Natural killer cell (primary cell): ENCODE results near the gene NLK. TPM values are rescaled to one million over a fixed set of nuclear protein-coding genes. Genes with fewer than 3 reads are reported as not detected.

Experiments
- ATAC-seq, 3 donors: fragments of 150-1000 bp in 2 of 3; fragments of 200-7000 bp in 1 of 3; cut with Tn5 transposase; 1 replicate in 1 of 3; 2 replicates in 2 of 3; pipeline ENCODE4 v1.10.0; 2021; ENCODE audit warnings: mild to moderate bottlenecking in 2 of 3, moderate library complexity in 2 of 3
- DNase-seq, 2 donors: peaks; one replicate each; pipeline versions ENCODE4 v3.0.0 to v3.0.0-alpha.2; 2013 to 2021; ENCODE audit warnings: mixed read lengths in 1 of 2
- H3K27ac ChIP-seq: one replicate; pipeline ENCODE4 v1.5.1; 2013; ENCODE audit warnings: mild to moderate bottlenecking, low read length
- H3K27me3 ChIP-seq: one replicate; pipeline ENCODE4 v1.6.1; 2013; ENCODE audit warnings: low read length; ENCODE audit not compliant: control insufficient read depth, insufficient read depth
- H3K36me3 ChIP-seq: one replicate; pipeline ENCODE4 v1.6.1; 2013; ENCODE audit warnings: low read length; ENCODE audit not compliant: control insufficient read depth, insufficient read depth
- H3K4me1 ChIP-seq: one replicate; pipeline ENCODE4 v1.6.1; 2013; ENCODE audit warnings: low read length; ENCODE audit not compliant: control insufficient read depth, insufficient read depth
- H3K4me3 ChIP-seq: one replicate; pipeline ENCODE4 v1.5.1; 2013; ENCODE audit warnings: low read length
- H3K9me3 ChIP-seq: one replicate; pipeline ENCODE4 v1.6.1; 2013; ENCODE audit warnings: low read length; ENCODE audit not compliant: control insufficient read depth, insufficient read depth
- H3K27ac Mint-ChIP-seq, 2 donors: one replicate each; pipeline ENCODE4 v1.8.0; 2022; ENCODE audit warnings: mild to moderate bottlenecking in 2 of 2, mixed read lengths in 2 of 2, moderate library complexity in 1 of 2
- H3K27me3 Mint-ChIP-seq, 2 donors: one replicate each; pipeline ENCODE4 v1.8.0; 2022; ENCODE audit warnings: low read depth in 2 of 2, mixed read lengths in 2 of 2
- H3K36me3 Mint-ChIP-seq: one replicate; pipeline ENCODE4 v1.8.0; 2022; ENCODE audit warnings: mixed read lengths
- H3K4me1 Mint-ChIP-seq, 2 donors: one replicate each; pipeline ENCODE4 v1.8.0; 2022; ENCODE audit warnings: mixed read lengths in 2 of 2
- H3K4me3 Mint-ChIP-seq: one replicate; pipeline ENCODE4 v1.8.0; 2022; ENCODE audit warnings: mild to moderate bottlenecking, moderate library complexity, mixed read lengths
- H3K9me3 Mint-ChIP-seq, 2 donors: one replicate each; pipeline ENCODE4 v1.8.0; 2022; ENCODE audit warnings: mixed read lengths in 2 of 2
- WGBS: methylation state at CpG from one replicate; pipeline ENCODE4 v1.1.7; 2013; ENCODE audit warnings: missing lambda C conversion rate; ENCODE audit not compliant: insufficient coverage; 5-methylcytosine and 5-hydroxymethylcytosine counted together
- intact Hi-C: fragments of 100-400 bp; cut with micrococcal nuclease; formaldehyde crosslinking; loops from one replicate; pipeline ENCODE4 v1.14.2; 2022
- total RNA-seq, 4 donors: library from RNA; stranded (reverse); fragments of 120-200 nt in 1 of 4; gene quantifications; one replicate each; pipeline versions ENCODE4 v1.2.3 to v1.2.4, GENCODE V29; 2013 to 2022
- TF ChIP-seq, protein P1 (sequence below): fragments of 200-600 bp; IDR thresholded peaks from one replicate; pipeline ENCODE4 v1.8.0; 2022; ENCODE audit warnings: antibody characterized with exemption

NLK gene
- 10 to 100 TPM; 18.3 to 35.6 (median 20.8) TPM for total RNA-seq
- total RNA-seq (2013), result 34.9 TPM

DNA sequence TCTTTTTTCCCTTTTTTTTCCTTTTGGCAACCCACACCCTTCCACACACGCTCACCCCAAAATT is at the start of gene NLK:
NLK (plus strand) TSS at position 21 of the 64 bp plus-strand sequence. CDS start 197 bp downstream, outside the sequence.
- Histone ChIP-seq H3K27ac (peak within 1 kb of the TSS; percentile 63), H3K27me3 (no peaks in the 10 kb centered on the region), H3K36me3 (no peaks in the 10 kb centered on the region), H3K4me1 (peaks cover 18% of the 10 kb centered on the region), H3K9me3 (no peaks in the 10 kb centered on the region), H3K4me3 (peak within 1 kb of the TSS; percentile 74)
- Mint-ChIP-seq H3K27ac (peak within 1 kb of the TSS; percentile 92 to 94), H3K36me3 (no peaks in the 10 kb centered on the region), H3K27me3 (no peaks in the 10 kb centered on the region), H3K9me3 (no peaks in the 10 kb centered on the region), H3K4me1 (peaks cover 65 to 69% of the 10 kb centered on the region in 2 donors), H3K4me3 (peak within 1 kb of the TSS; percentile 93)
- intact Hi-C loops, result no loop called here
- ATAC-seq (no peak), DNase-seq (no peak)
- no CpG with 5 or more reads among the region's 1 CpG for WGBS
- TF ChIP-seq, protein P1, sequence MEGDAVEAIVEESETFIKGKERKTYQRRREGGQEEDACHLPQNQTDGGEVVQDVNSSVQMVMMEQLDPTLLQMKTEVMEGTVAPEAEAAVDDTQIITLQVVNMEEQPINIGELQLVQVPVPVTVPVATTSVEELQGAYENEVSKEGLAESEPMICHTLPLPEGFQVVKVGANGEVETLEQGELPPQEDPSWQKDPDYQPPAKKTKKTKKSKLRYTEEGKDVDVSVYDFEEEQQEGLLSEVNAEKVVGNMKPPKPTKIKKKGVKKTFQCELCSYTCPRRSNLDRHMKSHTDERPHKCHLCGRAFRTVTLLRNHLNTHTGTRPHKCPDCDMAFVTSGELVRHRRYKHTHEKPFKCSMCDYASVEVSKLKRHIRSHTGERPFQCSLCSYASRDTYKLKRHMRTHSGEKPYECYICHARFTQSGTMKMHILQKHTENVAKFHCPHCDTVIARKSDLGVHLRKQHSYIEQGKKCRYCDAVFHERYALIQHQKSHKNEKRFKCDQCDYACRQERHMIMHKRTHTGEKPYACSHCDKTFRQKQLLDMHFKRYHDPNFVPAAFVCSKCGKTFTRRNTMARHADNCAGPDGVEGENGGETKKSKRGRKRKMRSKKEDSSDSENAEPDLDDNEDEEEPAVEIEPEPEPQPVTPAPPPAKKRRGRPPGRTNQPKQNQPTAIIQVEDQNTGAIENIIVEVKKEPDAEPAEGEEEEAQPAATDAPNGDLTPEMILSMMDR, result no peak

DNA sequence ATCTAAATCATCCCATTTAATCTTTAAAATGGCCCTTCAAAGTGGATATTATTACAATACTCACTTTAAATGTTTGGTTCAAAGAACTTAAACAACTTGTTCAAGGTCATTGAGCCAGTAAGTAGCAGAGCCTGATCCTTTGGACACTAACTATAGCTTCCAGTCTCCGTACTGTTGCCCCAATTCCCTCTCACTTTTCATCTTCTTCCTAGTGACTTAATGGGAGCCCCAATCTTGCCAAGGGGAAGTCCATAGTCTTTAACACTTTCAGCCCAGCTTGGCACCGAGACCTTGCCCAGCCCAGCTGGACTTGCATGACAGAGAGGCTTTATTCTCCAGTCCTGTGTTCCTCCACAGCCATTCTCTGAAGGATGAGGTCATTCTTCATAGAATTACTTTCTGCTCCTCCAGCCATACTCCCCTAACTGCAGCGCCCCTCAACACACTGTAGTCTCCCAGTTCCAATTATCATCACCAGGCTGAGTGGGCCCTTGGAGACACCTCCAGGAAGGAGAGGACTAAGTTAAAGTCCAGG is 49.2 kb upstream of the NLK start:
- TF ChIP-seq, protein P1, result no peak
- no peak overlapping the region for H3K4me3 Mint-ChIP-seq

DNA sequence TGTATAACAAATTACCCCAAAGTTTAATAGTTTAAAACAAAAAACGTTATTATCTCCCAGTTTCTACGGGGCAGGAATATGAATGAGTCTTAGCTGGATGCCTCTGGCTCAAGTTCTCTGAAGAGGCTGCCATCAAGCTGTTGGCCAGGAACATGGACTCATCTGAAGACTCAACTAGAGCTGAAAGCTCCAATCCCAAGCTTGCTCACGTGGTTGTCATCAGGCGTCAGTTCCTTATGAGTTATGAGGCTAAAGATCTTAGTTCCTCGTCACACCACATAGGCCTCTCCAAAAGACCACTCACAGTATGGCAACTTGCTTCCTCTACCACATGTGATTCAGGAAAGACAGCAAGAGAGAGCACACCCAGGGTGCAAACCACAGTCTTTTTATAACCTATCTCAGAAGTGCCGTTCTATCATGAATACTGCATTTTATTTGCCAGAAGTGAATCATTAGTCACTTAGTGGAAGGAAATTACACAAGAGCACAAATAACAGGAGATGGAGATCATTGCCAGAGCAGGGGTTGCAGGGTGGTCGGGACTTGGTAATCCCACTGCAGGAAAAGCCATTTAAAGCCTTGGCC is 48.7 kb upstream of the NLK start:
- Mint-ChIP-seq H3K9me3 (no peaks in the 10 kb centered on the region), H3K36me3 (no peaks in the 10 kb centered on the region), H3K27me3 (peaks cover 19 to 29% of the 10 kb centered on the region in 2 donors), H3K27ac (no peak overlapping the region), H3K4me3 (no peak overlapping the region), H3K4me1 (no peaks in the 10 kb centered on the region)
- Histone ChIP-seq H3K4me1 (no peaks in the 10 kb centered on the region), H3K9me3 (no peaks in the 10 kb centered on the region), H3K36me3 (no peaks in the 10 kb centered on the region), H3K27ac (no peak overlapping the region), H3K27me3 (no peaks in the 10 kb centered on the region), H3K4me3 (no peak overlapping the region)
- no peak for ATAC-seq
- WGBS, result 68% methylated on average over 7 of the region's 7 CpGs
- intact Hi-C loops, result no loop called here
- TF ChIP-seq, protein P1, result no peak
- DNase-seq, result no peak

More for the DNA sequence above, 49.2 kb upstream of the NLK start:
- Mint-ChIP-seq H3K9me3 (no peaks in the 10 kb centered on the region), H3K27me3 (peaks cover 16 to 29% of the 10 kb centered on the region in 2 donors), H3K4me1 (no peaks in the 10 kb centered on the region), H3K36me3 (no peaks in the 10 kb centered on the region), H3K27ac (no peak overlapping the region)
- 85% methylated on average over 3 of the region's 3 CpGs for WGBS
- H3K27me3 ChIP-seq, result no peaks in the 10 kb centered on the region
- no peak overlapping the region for H3K4me3 ChIP-seq
- no peaks in the 10 kb centered on the region for H3K9me3 ChIP-seq
- H3K4me1 ChIP-seq, result no peaks in the 10 kb centered on the region
- H3K36me3 ChIP-seq, result no peaks in the 10 kb centered on the region
- intact Hi-C loops, result no loop called here
- no peak for DNase-seq
- no peak for ATAC-seq
- H3K27ac ChIP-seq, result no peak overlapping the region

DNA sequence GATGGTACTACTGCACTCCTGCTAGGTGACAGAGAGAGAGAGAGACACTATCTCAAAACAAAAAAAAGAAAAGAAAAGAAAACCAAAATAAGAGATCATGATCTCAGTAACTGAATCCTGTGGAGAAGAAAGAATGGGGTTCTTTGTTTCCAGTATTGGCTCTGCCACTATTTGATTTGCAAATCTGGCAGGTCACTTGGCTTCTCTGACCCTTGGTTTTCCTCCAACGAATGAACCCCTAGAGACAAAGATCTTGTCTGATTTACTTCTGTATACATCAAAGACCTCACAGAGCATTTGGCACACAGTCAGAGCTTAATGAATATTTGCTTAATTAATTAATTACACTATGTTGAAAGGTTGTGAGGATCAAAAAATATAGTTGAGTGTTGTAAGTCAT is 47.9 kb upstream of the NLK start:
- Mint-ChIP-seq H3K4me1 (no peaks in the 10 kb centered on the region), H3K36me3 (no peaks in the 10 kb centered on the region), H3K27me3 (peaks cover 19 to 29% of the 10 kb centered on the region in 2 donors), H3K27ac (no peak overlapping the region), H3K4me3 (no peak overlapping the region), H3K9me3 (no peaks in the 10 kb centered on the region)
- DNase-seq, result no peak
- no peaks in the 10 kb centered on the region for H3K27me3 ChIP-seq
- TF ChIP-seq, protein P1, result no peak
- intact Hi-C loops, result no loop called here
- no peaks in the 10 kb centered on the region for H3K9me3 ChIP-seq
- ATAC-seq, result no peak
- H3K4me3 ChIP-seq, result no peak overlapping the region
- no peaks in the 10 kb centered on the region for H3K36me3 ChIP-seq
- no peak overlapping the region for H3K27ac ChIP-seq
- H3K4me1 ChIP-seq, result no peaks in the 10 kb centered on the region
- WGBS, result 25% methylated on average over 1 of the region's 1 CpG
